ENCODE results near the gene TNNT1. TPM values are rescaled to one million over a fixed set of nuclear protein-coding genes. Genes with fewer than 3 reads are reported as not detected.
"Not testable (repeated sequence)": the region's sequence is repeated elsewhere in the genome, so short reads cannot be mapped to it uniquely, and the experiment has no call there.

TNNT1 gene
- total RNA-seq, 1 experiment from 2014 or later, result 23.9 TPM

DNA sequence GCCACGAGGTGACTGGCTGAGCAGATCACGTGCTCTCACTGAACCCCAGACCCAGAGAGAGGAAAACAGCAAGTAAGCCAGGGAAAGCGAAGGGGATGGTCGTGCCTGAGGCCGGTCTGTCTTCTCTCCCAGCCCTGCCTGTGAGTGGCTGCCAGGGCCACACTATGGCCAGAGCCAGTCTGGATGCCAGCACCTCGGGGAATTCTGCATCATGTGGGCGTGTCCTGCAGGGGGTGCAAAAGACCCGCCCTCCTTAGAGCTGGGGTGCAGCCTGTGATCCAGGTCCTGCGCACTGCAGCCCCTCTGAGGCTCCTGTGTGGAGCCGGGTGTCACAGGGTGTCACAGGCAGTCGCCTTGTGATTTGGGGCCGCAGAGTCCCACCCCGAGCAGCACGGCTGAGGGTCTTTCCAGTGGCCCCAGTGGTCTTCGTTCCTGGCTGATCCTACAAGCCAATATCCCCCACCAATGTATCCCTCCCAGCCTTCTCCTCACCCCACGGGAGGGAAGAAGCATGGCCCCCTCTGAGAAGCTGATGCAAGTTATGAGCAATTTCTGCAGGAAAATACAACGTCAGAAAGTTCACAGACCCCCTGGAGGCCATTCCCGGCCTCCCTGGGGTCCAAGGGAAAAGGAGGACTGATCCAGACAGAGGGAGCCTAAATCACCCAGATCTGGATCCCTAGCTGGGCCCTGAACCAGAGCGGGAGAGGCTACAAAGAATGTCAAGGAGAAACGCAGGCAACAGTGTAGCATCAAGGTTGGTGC, 39.3 kb downstream of the TNNT1 start:
- DNase-seq (ENCODE audit: low read depth), result no peak

DNA sequence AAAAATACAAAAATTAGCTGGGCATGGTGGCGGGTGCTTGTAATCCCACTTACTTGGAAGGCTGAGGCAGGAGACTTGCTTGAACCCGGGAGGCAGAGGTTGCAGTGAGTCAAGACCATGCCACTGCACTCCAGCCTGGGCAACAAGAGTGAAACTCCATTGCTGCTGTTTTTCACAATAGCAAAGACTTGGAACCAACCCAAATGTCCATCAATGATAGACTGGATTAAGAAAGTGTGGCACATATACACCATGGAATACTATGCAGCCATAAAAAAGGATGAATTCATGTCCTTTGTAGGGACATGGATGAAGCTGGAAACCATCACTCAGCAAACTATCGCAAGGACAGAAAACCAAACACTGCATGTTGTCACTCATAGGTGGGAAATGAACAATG, 41.8 kb downstream of the TNNT1 start:
- not testable (repeated sequence) for DNase-seq (ENCODE audit: low read depth)

DNA sequence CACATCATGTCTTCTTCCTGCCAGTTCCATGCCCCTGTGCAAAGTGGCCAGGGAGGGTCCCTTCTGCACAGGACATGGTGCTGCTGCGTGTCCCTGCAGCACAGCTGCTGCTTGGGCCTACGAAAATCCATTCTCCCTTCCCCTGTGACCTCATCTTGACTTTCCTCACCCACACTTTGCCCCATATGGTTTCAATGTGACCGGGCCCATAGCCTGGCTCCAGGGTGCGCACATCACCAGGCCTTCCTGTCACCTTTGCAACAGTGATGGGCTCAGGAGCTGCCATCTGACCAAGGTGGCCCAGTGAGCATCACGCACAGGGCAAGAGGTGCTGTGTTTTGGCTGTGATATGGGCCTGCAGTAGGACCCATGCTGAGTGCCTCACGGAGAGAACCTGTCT, 42.4 kb downstream of the TNNT1 start:
- no peak for DNase-seq (ENCODE audit: low read depth)

DNA sequence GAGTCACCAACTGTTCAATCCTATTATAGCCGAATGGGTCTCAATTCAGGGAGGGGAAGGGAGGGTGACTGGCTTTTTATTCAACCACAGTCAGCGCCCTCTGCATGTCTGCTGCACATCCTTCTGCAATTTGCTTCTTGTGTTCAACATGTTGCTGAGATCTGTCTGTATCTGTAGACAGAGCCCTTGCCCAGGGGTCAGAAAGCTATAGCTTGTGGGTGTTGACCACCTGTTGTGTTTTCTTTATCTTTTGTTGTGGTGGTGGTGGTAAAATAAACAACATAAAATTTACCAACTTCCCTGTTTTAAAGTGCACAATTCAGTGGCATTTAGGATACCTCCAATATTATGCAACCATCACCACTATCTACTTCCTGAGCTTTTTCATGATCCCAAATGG, 43.8 kb downstream of the TNNT1 start:
- DNase-seq (ENCODE audit: low read depth), result no peak

DNA sequence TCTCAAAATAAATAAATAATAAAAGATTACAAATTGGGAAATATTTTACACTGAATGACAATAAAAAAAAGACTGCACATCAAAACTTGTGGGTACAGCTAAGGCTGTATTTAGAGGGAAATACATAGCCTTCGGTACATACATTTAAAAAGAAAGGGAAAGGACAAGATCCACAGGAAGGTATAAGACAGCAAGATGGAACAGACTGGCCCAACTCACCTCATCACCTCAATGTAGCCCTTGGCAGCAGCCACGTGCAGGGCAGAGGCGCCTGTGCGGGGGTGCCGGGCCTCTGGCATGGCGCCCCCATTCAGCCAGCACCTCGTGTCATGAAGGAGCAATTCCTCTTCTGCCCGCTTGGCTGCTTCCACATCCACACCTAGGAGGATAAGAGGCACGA, 45.8 kb downstream of the TNNT1 start:
- peak; percentile 1 for DNase-seq (ENCODE audit: low read depth)

DNA sequence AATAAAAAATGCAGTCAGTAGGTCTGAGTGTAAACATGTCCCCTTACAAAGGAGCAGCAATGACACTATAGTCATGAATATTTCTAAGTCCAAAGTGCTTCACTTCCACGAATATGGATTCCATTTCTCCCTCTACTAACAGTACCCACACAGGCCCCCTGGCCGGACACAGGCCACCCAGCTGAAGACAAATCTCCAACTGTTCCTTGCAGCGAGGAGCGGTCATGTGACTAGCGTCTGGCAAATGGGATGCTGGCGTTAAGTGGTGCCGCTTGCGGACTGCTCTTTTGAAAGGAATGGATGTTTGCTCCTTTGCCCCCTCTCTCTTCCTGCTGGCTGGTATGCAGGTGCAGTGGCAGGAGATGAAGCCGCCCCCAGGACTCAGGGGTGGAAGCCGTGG, 47.7 kb downstream of the TNNT1 start:
- no peak for DNase-seq (ENCODE audit: low read depth)

DNA sequence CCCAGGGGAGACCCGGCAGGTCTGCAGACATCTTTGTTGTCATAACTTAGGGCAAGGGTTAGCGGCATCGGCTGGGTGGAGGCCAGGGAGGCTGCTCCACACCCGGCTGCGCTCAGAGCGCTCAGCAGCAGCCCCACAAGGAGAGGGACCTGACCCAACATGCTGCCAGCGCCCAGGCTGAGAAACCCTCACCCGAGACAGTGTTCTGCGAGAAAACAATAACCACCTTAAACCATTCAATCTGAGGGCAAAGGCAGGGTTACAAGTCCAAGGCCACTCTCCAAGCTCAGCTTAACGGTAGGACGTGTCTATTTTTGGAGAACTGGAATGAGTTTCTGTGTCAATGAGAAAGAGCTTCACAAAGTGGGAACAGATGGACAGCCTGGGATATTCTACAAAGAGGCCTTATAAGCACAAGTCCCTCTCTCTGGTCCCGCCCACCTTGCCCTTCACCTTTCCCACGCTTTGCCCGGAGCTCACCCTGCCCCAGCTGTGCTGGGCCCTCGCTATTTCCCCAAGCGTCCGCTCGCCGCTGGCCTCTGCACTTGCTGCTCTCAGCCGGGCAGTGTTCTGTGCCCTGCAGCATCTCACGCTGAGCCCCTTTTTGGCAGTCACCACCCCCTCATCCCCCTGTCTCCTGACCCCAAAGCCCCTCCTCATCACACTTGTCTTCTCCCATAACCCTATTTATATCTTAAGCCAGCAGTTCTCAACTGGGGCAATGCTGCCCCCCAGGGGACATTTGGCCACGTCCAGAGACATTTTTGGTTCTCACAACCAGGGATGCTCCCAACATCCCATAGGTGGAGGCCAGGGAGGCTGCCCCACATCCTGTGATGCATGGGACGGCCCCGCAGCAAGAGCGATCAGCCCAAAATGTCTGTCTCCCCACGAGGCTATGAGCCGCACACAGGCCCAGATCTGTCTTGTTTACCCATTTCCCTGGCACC, 49.2 kb downstream of the TNNT1 start:
- DNase-seq (ENCODE audit: low read depth), result no peak

DNA sequence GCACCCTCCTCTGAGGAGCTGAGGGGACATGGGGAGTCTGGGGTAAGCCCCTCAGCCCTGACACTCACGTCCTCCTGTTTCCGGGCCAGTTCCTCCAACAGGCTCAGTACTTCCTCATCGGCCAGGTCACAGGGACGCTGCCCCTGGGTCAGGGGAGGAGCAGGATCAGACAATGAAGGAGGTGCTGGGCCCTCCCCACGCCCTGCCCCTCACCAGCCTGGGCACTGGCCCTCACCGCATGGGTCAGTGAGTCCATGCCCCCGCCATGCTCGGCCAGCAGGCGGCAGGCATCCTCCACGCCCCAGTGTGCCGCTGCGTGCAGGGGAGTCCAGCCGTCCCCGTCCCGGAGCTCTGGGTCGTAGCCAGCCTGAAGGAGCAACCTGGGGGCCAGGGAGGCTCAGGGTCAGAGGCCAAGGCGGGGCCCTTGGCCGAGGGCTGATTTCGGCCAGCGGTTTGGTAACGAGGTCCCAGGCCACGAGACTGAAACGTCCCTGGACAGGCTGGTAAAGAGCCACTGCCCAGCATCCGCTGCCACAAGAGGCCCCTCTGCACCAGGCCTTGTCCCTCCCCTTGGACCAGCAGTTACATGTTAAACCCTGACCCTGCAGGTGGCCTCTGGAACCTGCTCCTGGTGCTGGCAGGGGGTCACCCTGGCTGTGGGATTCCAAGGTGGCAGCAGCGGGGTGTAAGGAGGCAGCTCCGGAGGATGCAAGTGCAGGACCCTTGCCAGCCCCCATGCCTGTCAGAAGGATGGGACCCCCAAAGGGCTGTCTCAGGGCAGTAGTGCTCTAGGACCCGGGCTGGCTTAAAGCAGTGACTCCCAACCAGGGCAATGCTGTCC, 50.1 kb downstream of the TNNT1 start:
- no peak for DNase-seq (ENCODE audit: low read depth)

DNA sequence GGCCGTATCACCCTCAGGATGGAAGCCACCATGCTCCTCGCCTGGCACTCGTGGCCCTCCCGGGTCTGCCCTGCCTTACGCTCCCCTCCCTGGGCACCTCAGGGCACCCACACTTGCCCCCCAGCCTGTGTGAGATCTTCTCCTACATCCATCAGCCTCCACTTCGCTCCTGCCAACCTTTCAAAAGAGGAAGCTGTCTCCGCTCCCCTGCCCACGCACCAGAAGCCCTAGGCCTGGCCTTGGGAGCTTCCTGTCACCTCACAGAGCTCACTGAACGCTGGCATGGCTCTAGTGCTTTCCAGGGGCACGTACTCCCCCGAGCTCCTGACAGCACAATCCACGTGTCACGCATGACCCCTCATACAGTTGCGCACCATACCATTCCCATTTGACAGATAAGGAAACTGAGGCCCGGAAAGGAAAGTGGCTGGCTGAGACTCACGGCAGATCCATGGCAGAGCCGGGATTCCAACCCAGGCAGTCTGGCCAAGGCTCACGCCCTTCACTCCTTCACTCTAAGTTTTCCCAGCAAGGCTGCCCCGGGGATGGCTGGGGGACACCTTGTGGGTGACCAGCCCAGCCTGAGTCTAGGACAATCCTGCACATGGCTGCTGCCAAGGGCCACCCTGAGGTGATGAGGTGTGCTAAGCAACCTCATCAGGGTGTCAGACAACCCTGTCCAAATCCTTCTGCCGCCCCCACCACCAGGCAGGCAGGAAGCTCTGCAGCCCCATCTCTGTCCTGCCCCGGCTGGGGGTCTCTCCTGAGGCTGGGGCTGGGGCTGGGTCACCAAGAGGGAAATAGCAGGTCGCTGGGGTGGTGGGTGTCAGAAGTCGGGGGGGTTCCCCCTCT, 50.9 kb downstream of the TNNT1 start:
- DNase-seq (ENCODE audit: low read depth), result no peak

DNA sequence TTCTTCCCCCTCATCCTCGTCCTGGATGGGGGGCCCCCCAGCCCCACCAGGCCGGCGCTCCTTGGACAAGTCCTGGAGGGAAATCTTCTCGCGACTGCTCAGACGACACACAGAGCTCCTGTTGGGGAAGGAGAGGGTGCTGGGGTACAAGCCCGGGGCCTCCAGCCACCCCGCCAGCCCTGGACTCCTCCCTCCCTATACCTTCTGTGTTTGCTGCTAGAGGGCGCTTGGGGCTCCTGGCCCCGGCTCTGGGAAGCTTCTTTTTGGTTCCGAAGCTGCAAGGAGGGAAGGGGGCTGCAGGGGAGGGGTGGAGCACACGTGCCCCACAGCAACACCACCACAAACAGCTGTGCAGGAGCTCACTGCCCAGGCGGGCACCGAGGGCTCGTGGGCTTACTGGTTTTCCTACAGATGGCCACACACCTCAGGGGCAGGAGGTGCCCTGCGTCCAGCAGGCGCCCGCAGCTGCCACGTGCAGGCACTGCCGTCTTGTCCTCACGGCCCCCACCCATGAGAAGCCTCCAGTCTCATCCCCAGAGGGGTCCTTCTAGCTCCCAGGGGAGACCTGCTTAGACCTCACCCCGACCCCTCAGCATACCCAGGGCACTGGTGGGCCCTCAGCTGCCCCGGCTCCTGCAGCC, 52.8 kb downstream of the TNNT1 start:
- no peak for DNase-seq (ENCODE audit: low read depth)

DNA sequence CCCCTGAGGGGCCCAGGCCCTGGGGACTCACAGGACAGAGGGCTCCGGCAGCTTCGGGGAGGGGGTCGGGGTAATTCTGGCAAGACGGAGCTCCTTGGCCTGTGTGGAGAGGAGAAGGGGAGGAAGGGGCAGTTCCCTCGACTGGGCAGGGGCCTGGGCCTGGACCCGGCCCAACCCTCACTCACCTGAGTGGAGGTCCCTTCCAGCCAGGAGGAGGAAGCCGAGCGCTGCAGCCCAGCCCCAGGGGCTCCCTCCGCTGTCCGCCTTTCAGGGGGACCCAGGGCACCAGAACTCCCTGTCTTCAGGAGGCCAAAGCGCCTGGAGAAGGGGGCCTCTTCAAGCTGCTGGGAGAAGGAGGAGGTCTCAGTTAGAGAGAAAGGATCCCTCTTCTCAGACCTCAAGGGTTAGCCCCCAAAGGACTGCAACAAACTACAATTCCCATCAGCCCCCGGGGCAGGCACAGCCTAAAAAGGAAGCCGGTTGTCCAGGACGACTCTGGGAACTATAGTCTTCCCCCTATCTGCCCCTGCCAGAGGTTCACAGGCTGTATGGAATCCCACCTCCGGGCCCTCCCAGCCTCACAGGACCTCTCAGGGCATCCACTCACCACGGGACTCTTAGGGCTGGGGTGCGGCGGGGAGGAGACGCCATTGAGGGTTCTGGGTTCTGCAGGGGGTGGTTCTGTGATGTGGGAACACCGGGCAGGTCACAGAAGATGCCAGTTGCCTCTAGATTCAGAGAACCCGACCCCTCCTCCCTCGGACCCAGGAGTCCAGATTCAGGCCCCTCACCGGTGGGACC, 53.5 kb downstream of the TNNT1 start:
- no peak for DNase-seq (ENCODE audit: low read depth)

DNA sequence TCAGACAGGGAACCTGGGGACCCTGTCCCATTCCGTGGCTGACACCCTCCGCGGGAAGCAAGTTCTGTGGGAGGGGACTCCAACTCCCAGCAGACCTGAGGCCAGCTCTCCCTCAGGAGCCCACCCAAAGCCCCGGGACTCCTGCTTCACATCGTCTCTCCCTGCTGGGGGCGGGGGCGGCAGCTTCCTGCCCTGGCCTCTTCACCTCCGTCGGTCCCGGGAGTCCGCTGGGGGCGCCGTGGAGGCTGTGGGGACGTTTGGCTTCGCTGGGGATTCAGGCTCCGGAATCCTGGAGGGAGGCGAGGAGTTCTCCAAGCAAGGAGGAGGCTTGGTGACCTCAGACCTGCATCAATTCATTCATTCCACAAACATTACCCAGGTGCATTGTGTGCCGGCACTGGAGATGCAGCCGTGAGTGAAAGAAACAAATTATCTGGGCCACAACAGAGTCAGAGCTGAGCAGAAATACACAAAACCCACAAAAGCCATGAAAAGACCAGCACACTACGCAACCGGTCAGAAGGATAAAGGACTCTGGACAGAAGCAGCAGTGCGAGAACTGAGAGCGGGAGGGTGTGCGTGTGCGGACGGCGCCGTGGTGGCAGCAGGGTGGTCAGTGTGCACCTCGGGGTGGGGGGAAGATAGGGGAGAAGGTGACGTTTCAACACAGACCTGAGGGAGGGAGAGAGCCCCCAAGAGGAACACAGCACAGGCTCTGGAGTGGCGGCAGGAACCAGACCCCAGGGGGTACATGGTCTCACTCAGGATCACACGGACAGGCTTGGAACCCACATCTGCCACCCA, 54.3 kb downstream of the TNNT1 start:
- DNase-seq (ENCODE audit: low read depth), result no peak

DNA sequence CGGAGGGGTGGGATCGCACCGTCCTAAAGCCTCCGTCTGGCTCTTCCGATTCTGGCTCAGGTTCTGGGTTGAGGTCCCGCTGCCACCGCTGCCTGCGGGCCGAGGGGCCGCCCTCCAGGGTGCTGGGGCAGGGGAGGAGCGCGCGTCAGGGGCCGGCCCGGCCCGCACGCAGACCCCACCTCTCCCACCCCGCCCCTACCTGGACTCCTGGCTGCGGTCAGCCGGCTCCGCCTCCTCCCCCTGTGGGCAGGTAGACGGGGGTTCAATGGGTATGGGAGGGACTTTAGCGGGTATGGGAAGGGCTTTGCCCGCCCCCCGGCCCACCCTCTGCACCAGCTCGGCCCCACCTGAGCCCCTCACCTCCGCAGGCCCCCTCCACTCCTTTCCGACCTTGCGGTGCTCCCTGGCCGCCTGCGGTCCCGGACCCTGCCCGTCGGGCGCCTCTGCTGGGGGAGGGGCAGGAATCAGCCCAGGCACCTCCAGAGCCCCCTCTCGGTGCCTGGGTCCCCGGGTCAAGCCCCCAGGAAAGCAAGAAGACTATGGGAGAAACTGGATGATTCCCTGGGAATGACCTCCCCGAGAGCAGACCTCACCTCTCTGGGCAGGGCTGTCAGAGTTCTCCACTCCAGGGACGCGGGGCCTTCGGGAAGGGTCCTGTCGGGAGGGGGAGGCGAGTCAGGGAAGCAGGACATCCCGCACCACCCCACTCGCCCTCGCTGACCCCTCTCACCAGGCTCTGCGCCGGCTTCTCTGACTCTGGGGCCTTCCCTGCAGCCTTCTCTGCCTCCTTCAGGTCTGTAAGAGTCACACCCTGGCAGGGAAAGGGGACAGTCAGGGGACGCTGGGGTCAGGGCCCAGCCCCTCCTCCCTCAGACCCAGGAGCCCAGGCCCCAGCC, 56.3 kb downstream of the TNNT1 start:
- no peak for DNase-seq (ENCODE audit: low read depth)

DNA sequence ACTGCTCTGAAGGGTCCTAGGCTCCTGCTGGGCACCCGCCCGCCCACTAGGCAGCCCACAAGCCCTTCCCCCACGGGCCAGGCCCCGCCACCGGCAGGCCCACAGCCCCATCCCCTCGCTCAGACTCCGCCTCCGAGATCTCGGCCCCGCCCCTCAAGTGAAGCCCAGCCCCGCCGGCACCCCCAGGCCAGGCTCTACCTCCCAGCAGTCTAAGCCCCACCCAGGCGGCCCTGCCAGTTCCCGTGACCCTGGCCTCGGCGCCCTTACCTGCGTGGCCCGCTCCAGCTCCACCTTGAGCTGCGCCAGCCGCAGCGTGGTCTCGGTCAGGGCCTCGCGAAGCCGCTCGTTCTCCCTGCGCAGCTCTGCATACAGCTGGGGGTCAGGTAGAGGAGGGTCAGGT, 57.1 kb downstream of the TNNT1 start:
- no peak for DNase-seq (ENCODE audit: low read depth)

DNA sequence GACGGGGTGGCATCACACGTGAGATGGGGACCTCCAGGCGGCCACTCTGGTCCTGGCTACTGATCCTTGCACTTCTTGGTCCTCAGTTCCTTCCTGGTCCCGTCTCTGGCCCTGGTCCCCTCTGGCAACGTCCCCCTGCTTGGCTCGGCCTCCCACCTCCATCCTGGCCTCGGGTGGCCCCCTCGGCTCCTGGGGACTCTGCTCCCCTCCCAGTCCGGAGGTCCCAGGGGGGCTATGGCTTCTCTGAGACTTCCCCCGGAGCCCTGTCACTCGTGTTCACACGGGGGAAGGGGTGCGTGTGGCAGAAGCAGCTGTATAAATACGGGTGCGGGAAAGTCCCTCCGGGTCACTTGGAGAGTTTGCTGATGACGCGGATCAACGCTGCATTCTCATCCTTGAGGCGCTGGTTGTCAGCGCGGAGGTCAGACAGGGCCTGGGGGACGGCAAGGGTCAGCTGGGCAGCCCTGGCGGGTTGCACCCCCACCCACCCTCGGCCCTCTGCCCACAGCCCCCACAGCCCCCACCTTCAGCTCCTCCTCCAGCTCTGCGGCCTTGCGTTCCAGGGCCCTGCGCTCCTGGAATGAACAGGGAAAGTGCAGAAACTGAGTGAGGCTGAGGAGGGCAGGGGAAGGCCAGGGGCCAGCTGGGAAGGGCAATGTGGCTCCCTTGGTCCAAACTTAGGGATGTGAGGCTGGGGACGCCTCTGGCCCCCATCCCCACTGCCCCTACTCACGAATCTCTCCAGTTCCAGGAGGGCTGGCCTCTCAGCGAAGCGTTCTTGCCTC, 57.7 kb downstream of the TNNT1 start:
- DNase-seq (ENCODE audit: low read depth), result no peak

DNA sequence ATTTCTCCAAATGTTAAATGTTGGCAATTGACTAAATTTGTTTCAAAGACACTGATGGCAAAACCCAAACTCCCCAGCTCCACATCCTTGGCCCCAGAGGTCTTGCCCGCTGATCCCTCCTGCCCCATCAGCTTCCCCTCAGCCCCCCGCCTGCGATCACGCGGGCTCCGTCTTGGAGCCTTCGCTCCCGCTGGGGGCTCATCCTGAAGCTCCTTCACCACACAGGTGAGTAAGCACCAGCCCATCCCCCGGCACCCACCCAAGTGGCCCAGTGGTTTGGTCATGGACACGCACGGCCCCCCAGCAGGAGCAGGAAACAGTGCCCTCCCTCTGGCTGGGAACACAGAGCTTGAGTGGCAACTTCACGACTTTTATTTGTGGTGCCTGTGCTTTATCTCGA, 58.4 kb downstream of the TNNT1 start:
- no peak for DNase-seq (ENCODE audit: low read depth)

DNA sequence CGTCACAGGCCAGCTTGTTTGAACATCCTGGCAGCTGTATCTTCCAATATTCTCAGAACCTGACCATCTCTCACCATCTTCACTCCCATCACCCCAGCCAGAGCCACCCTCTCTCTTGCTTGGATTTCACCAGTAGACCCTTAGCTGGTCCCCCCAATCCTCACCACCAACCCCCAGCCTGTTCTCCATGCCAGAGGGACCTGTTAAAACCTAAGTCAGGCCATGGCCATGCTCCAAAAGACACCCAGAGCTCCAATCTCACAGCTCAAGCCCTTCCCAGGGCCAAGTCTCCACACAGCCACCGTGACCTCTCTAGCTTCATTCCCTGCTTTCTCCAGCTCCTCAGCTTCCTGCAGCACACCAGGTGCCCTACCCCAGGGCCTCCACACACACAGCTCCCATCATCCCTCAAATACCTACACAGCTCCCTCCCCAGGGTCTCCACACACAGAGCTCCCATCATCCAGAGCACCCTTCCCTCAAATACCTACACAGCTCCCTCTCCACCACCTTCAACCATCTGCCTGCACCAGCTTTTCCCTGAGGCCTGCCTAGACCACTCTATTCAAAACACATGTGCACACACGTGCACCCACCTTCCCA, 59.6 kb downstream of the TNNT1 start:
- DNase-seq (ENCODE audit: low read depth), result no peak

Measured in Daoy (cell line).